H1 (cell line): ENCODE data around the gene BRD8. TPM values are rescaled to one million over a fixed set of nuclear protein-coding genes. Genes with fewer than 3 reads are reported as not detected.

Source experiments
- CTCF ChIA-PET: fragments of 300-600 bp; sonication (Branson Sonifier 250); formaldehyde crosslinking; loops from one replicate; lab custom pipeline; 2021; ENCODE audit not compliant: partially characterized antibody; lab: Charles Lee
- POLR2A ChIA-PET: fragments of 300-600 bp; sonication (Branson Sonifier 250); formaldehyde crosslinking; loops from one replicate; lab custom pipeline; 2021; ENCODE audit warnings: inconsistent platforms; ENCODE audit not compliant: partially characterized antibody; lab: Charles Lee
- DNase-seq, 2 experiments: peaks; one replicate each; pipeline versions ENCODE4 v3.0.0 to v3.0.0-alpha.2; 2010 to 2022; ENCODE audit warnings: low spot score in 2 of 2, low read depth in 1 of 2, mixed read lengths in 1 of 2
- FAIRE-seq: peaks from 2 replicates; lab custom pipeline; 2011; peaks lifted over from hg19 to GRCh38; lab: Jason Lieb, UNC
- H2AFZ ChIP-seq: 2 replicates; pipeline ENCODE4 v1.8.1; 2012; ENCODE audit warnings: low read length, inconsistent platforms
- H2AK5ac ChIP-seq: 2 replicates; pipeline ENCODE4 v1.6.1; 2013; ENCODE audit warnings: low read depth, low read length
- H2BK120ac ChIP-seq: replicated peaks from 2 replicates; pipeline ENCODE3; 2013; ENCODE audit warnings: low read depth, low read length, inconsistent platforms
- H2BK12ac ChIP-seq: 2 replicates; pipeline ENCODE4 v1.6.1; 2013; ENCODE audit warnings: low read depth, low read length
- H2BK15ac ChIP-seq: 2 replicates; pipeline ENCODE4 v1.6.1; 2013; ENCODE audit warnings: low read length
- H2BK20ac ChIP-seq: 2 replicates; pipeline ENCODE4 v1.6.1; 2013; ENCODE audit warnings: low read length
- H2BK5ac ChIP-seq: 2 replicates; pipeline ENCODE4 v1.6.1; 2013; ENCODE audit warnings: low read depth, low read length
- H3K14ac ChIP-seq: 2 replicates; pipeline ENCODE4 v1.6.1; 2013; ENCODE audit warnings: inconsistent platforms; ENCODE audit not compliant: insufficient read length
- H3K18ac ChIP-seq: 2 replicates; pipeline ENCODE4 v1.6.1; 2013; ENCODE audit warnings: low read length; ENCODE audit errors: extremely low read depth
- H3K23ac ChIP-seq: 2 replicates; pipeline ENCODE4 v1.6.1; 2013; ENCODE audit warnings: inconsistent platforms; ENCODE audit not compliant: insufficient read length
- H3K23me2 ChIP-seq: 2 replicates; pipeline ENCODE4 v1.6.1; 2013; ENCODE audit warnings: low read depth, low read length
- H3K27ac ChIP-seq: 2 replicates; pipeline ENCODE4 v1.6.1; 2011; ENCODE audit warnings: low read depth, low read length, inconsistent platforms
- H3K27me3 ChIP-seq, 4 experiments: replicated peaks in 1 of 4; 1 replicate in 1 of 4; 2 replicates in 3 of 4; pipeline versions ENCODE4 v1.6.1 to v1.8.1; 2011 to 2013; ENCODE audit warnings: low read length in 3 of 4, mild to moderate bottlenecking in 3 of 4, inconsistent platforms in 2 of 4, mixed read lengths in 2 of 4, moderate library complexity in 1 of 4; ENCODE audit not compliant: control insufficient read depth in 3 of 4, insufficient read depth in 3 of 4; ENCODE audit errors: extremely low read depth in 1 of 4
- H3K36me3 ChIP-seq, 4 experiments: 2 replicates each; pipeline versions ENCODE4 v1.6.1 to v1.8.1; 2011 to 2013; ENCODE audit warnings: mild to moderate bottlenecking in 4 of 4, low read length in 3 of 4, moderate library complexity in 2 of 4, control low read depth in 1 of 4, inconsistent platforms in 1 of 4; ENCODE audit not compliant: insufficient read depth in 4 of 4, control insufficient read depth in 2 of 4
- H3K4ac ChIP-seq: replicated peaks from 2 replicates; pipeline ENCODE3; 2013; ENCODE audit warnings: low read length, low read depth, mixed read lengths, inconsistent platforms; ENCODE audit not compliant: insufficient read length
- H3K4me1 ChIP-seq, 4 experiments: replicated peaks in 1 of 4; 1 replicate in 1 of 4; 2 replicates in 3 of 4; pipeline versions ENCODE4 v1.6.1 to v1.8.1; 2011 to 2013; ENCODE audit warnings: low read length in 3 of 4, inconsistent platforms in 2 of 4, mixed read lengths in 1 of 4; ENCODE audit not compliant: insufficient read depth in 4 of 4, control insufficient read depth in 3 of 4
- H3K4me2 ChIP-seq, 2 experiments: 2 replicates each; pipeline versions ENCODE4 v1.6.1 to v1.8.1; 2011 to 2013; ENCODE audit warnings: low read depth in 2 of 2, low read length in 2 of 2, control low read depth in 1 of 2, inconsistent platforms in 1 of 2, mild to moderate bottlenecking in 1 of 2; ENCODE audit not compliant: insufficient read depth in 1 of 2
- H3K4me3 ChIP-seq, 4 experiments: fragments of 200-600, 300-600 bp in 1 of 4; sonication (generic), shearing (Covaris generic), sonication (Bioruptor Twin) in 1 of 4; 2 replicates each; pipeline versions ENCODE4 v1.5.1 to v1.8.1; 2011 to 2016; ENCODE audit warnings: low read length in 4 of 4, low read depth in 3 of 4, control low read depth in 2 of 4, inconsistent platforms in 2 of 4, mild to moderate bottlenecking in 2 of 4, mixed read lengths in 1 of 4, moderate library complexity in 1 of 4; ENCODE audit not compliant: insufficient read depth in 2 of 4; ENCODE audit errors: extremely low read depth in 1 of 4
- H3K56ac ChIP-seq: replicated peaks from 2 replicates; pipeline ENCODE3; 2013; ENCODE audit warnings: low read depth, mild to moderate bottlenecking, mixed read lengths, low read length, inconsistent platforms; ENCODE audit not compliant: insufficient read length
- H3K79me1 ChIP-seq: 2 replicates; pipeline ENCODE4 v1.6.1; 2013; ENCODE audit warnings: low read depth, low read length, control low read depth
- H3K79me2 ChIP-seq, 2 experiments: 2 replicates each; pipeline versions ENCODE4 v1.6.1 to v1.8.1; 2012 to 2013; ENCODE audit warnings: low read length in 2 of 2, mild to moderate bottlenecking in 2 of 2, inconsistent platforms in 1 of 2; ENCODE audit not compliant: insufficient read depth in 2 of 2, control insufficient read depth in 1 of 2
- H3K9ac ChIP-seq, 4 experiments: replicated peaks in 1 of 4; 1 replicate in 1 of 4; 2 replicates in 3 of 4; pipeline versions ENCODE4 v1.6.1 to v1.8.1; 2011 to 2013; ENCODE audit warnings: low read depth in 3 of 4, low read length in 3 of 4, control low read depth in 2 of 4, mild to moderate bottlenecking in 2 of 4, moderate library complexity in 2 of 4, inconsistent platforms in 1 of 4; ENCODE audit errors: extremely low read depth in 1 of 4
- H3K9me3 ChIP-seq, 2 experiments: 2 replicates each; pipeline versions ENCODE4 v1.6.1 to v1.8.1; 2012 to 2013; ENCODE audit warnings: mild to moderate bottlenecking in 2 of 2, moderate library complexity in 2 of 2, control low read depth in 1 of 2, inconsistent platforms in 1 of 2, low read depth in 1 of 2, low read length in 1 of 2, mixed read lengths in 1 of 2; ENCODE audit not compliant: insufficient read depth in 2 of 2
- H4K20me1 ChIP-seq, 2 experiments: replicated peaks in 1 of 2; 2 replicates each; pipeline versions ENCODE3 to v1.8.1; 2011 to 2013; ENCODE audit warnings: inconsistent platforms in 2 of 2, low read length in 2 of 2, mild to moderate bottlenecking in 1 of 2; ENCODE audit not compliant: insufficient read depth in 2 of 2, control insufficient read depth in 1 of 2
- H4K5ac ChIP-seq: 2 replicates; pipeline ENCODE4 v1.6.1; 2013; ENCODE audit warnings: low read length, low read depth, mixed read lengths, inconsistent platforms; ENCODE audit not compliant: insufficient read length
- H4K8ac ChIP-seq: 2 replicates; pipeline ENCODE4 v1.8.0; 2013; ENCODE audit warnings: mild to moderate bottlenecking, moderate library complexity, low read length, inconsistent platforms; ENCODE audit not compliant: insufficient read depth; ENCODE audit errors: extremely low read depth
- H4K91ac ChIP-seq: replicated peaks from 2 replicates; pipeline ENCODE3; 2013; ENCODE audit warnings: low read length, mixed read lengths, inconsistent platforms; ENCODE audit not compliant: insufficient read length
- ASH2L ChIP-seq: fragments of 200-600, 300-600 bp; sonication (generic); IDR thresholded peaks from one replicate; pipeline ENCODE4 v1.7.1; 2017; ENCODE audit warnings: low read length
- BCL11A ChIP-seq, 2 experiments: IDR thresholded peaks; one replicate each; pipeline ENCODE4 v1.6.1; 2011; ENCODE audit warnings: low read depth in 2 of 2, low read length in 2 of 2, mild to moderate bottlenecking in 2 of 2
- CBX5 ChIP-seq: fragments of 300-800, 300-1000 bp; sonication (generic); IDR thresholded peaks from 2 replicates; pipeline ENCODE4 v1.7.1; 2016; ENCODE audit warnings: antibody characterized with exemption, low read length, low read depth
- CBX8 ChIP-seq: fragments of 300-800, 300-1000 bp; sonication (generic); IDR thresholded peaks from 2 replicates; pipeline ENCODE4 v1.7.1; 2016; ENCODE audit warnings: low read depth, low read length, borderline replicate concordance
- CHD2 ChIP-seq: IDR thresholded peaks from 2 replicates; pipeline ENCODE4 v1.6.1; 2012; ENCODE audit warnings: low read length, improper control_type of control experiment
- CTBP2 ChIP-seq: IDR thresholded peaks from 2 replicates; pipeline ENCODE4 v1.7.0; 2011; ENCODE audit warnings: borderline replicate concordance, mild to moderate bottlenecking, moderate library complexity, mixed read lengths, low read length; ENCODE audit not compliant: insufficient read depth, insufficient read length
- EGR1 ChIP-seq: IDR thresholded peaks from 2 replicates; pipeline ENCODE4 v1.6.1; 2011; ENCODE audit warnings: low read depth, low read length, borderline replicate concordance
- GABPA ChIP-seq: IDR thresholded peaks from 2 replicates; pipeline ENCODE4 v1.6.1; 2011; ENCODE audit warnings: mild to moderate bottlenecking, low read length, moderate library complexity, borderline replicate concordance; ENCODE audit not compliant: insufficient read depth
- JUND ChIP-seq: IDR thresholded peaks from 2 replicates; pipeline ENCODE4 v1.6.1; 2011; ENCODE audit warnings: mild to moderate bottlenecking, improper control_type of control experiment, low read length
- KDM4A ChIP-seq: IDR thresholded peaks from one replicate; pipeline ENCODE4 v1.7.1; 2012; ENCODE audit warnings: low read depth, mild to moderate bottlenecking, moderate library complexity, low read length, inconsistent platforms; ENCODE audit not compliant: severe bottlenecking
- MAFK ChIP-seq: IDR thresholded peaks from 2 replicates; pipeline ENCODE4 v1.6.1; 2012; ENCODE audit warnings: low read depth, mild to moderate bottlenecking, improper control_type of control experiment, low read length
- NRF1 ChIP-seq: IDR thresholded peaks from 2 replicates; pipeline ENCODE4 v1.6.1; 2011; ENCODE audit warnings: mild to moderate bottlenecking, low read depth, low read length, improper control_type of control experiment
- RBBP5 ChIP-seq: IDR thresholded peaks from 2 replicates; pipeline ENCODE4 v1.7.1; 2012; ENCODE audit warnings: low read depth, mild to moderate bottlenecking, inconsistent platforms, low read length, moderate library complexity, borderline replicate concordance
- SP1 ChIP-seq: IDR thresholded peaks from 2 replicates; pipeline ENCODE4 v1.6.1; 2011; ENCODE audit warnings: low read depth, low read length
- SP4 ChIP-seq: IDR thresholded peaks from 2 replicates; pipeline ENCODE4 v1.6.1; 2012; ENCODE audit warnings: low read length, inconsistent platforms
- SUZ12 ChIP-seq: fragments of 200-600 bp; sonication (generic); IDR thresholded peaks from 2 replicates; pipeline ENCODE4 v1.6.1; 2012; ENCODE audit warnings: mild to moderate bottlenecking, inconsistent platforms, low read length, moderate library complexity, mixed read lengths
- WGBS, 2 experiments: shearing (Covaris generic) in 1 of 2; methylation state at CpG; one replicate each; pipeline versions ENCODE4 v1.1.6 to v1.1.7; 2013 to 2015; ENCODE audit warnings: low lambda C conversion rate in 2 of 2, mixed read lengths in 2 of 2, inconsistent platforms in 1 of 2, low coverage in 1 of 2, missing lambda C conversion rate in 1 of 2; ENCODE audit not compliant: insufficient replicate concordance in 2 of 2, insufficient coverage in 1 of 2, insufficient read length in 1 of 2; ENCODE audit errors: extremely low coverage in 1 of 2, missing lambda C conversion rate in 1 of 2; 5-methylcytosine and 5-hydroxymethylcytosine counted together
- polyA plus RNA-seq, 7 experiments: library from polyadenylated mRNA; depleted of rRNA in 3 of 7; stranded (reverse) in 5 of 7; unstranded in 2 of 7; fragments of >200 nt in 5 of 7; fragments of 200-250 nt in 2 of 7; gene quantifications; 1 replicate in 5 of 7; 2 replicates in 1 of 7; 4 replicates in 1 of 7; pipeline versions ENCODE4 v1.2.1 to v1.2.3, GENCODE V29; 2011 to 2013; ENCODE audit warnings: missing spikeins in 2 of 7, mixed read lengths in 2 of 7
- total RNA-seq: library from RNA; stranded (reverse); fragmentation: NEBNext Ultra II Directional; extraction: Animal tissue kit (Norgen Biotek cat#: 25700); gene quantifications from 2 replicates; pipeline ENCODE4 v1.2.1, GENCODE V29; 2021

Gene BRD8
- total and polyA plus RNA-seq, 2 of the 8 experiments (the other 6 are each of a cell fraction or from before 2014, with no cell fraction given): 37.8 to 75.8 TPM

DNA sequence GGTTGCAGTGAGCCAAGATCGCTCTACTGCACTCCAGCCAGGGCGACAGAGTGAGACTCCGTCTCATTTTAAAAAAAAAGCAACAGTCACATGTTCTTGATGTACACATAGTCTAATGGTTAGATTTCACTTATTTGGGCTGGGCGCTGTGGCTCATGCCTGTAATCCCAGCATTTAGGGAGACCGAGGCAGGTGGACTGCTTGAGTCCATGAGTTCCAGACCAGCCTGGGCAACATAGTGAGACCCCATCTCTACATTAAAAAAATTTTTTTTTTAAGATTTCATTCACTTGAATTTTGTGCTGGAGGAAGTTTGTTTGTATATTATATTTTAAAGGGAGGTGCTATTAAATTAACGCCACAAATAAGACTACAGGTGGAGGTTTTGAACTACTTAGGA is 72.7 kb downstream of the BRD8 start:
- no peak overlapping the region for H4K5ac ChIP-seq
- POLR2A ChIA-PET: no interaction called here
- H2BK15ac ChIP-seq: no peak overlapping the region
- no peak overlapping the region for H2BK120ac ChIP-seq
- no peaks in the 10 kb centered on the region for H3K79me2 ChIP-seq
- WGBS, 2 experiments: 93% methylated on average over 6 of the region's 6 CpGs; no CpG with 5 or more reads in 1 of the 2 experiments
- CTCF ChIA-PET: interaction anchor here (3.5 to 3.7 kb wide), 2 partner anchors 23 to 28 kb away, joined by 20 to 23 read pairs; partner anchors contain the start of gene WNT8A
- H3K4me3 ChIP-seq: no peak overlapping the region
- no peaks in the 10 kb centered on the region for H3K79me1 ChIP-seq
- no peak overlapping the region for H3K18ac ChIP-seq
- FAIRE-seq (no peak), DNase-seq (no peak)
- no peak overlapping the region for H3K56ac ChIP-seq
- no peak overlapping the region for H3K4me2 ChIP-seq
- H2BK20ac ChIP-seq: no peak overlapping the region
- no peak overlapping the region for H3K27ac ChIP-seq
- H2BK5ac ChIP-seq: no peak overlapping the region
- H3K9ac ChIP-seq: no peak overlapping the region
- no peaks in the 10 kb centered on the region for H3K9me3 ChIP-seq
- H3K4ac ChIP-seq: no peak overlapping the region
- TF ChIP-seq CHD2: no peak
- no peak for TF ChIP-seq EGR1
- TF ChIP-seq SP1: no peak
- no peak for TF ChIP-seq JUND
- no peak for TF ChIP-seq NRF1
- TF ChIP-seq SP4: no peak
- no peak for TF ChIP-seq SUZ12
- TF ChIP-seq CBX5: no peak
- TF ChIP-seq KDM4A: no peak
- TF ChIP-seq BCL11A (IDR thresholded peaks at IDR 0.05; ENCODE audit: low read depth in 2 of 2, low read length in 2 of 2): no peak
- no peak for TF ChIP-seq ASH2L
- TF ChIP-seq RBBP5: no peak
- TF ChIP-seq GABPA: no peak
- TF ChIP-seq CTBP2: no peak
- TF ChIP-seq CBX8: no peak
- no peak for TF ChIP-seq MAFK
- peaks cover 4 to 15% (median 5%) of the 10 kb centered on the region in 4 experiments; a peak in 6 of 7 replicates for H3K4me1 ChIP-seq
- H4K91ac ChIP-seq: no peak overlapping the region
- no peak overlapping the region for H4K8ac ChIP-seq
- peaks cover 0 to 7% (median 1%) of the 10 kb centered on the region in 4 experiments; a peak in 4 of 7 replicates for H3K27me3 ChIP-seq
- no peak overlapping the region for H3K23ac ChIP-seq
- H2AK5ac ChIP-seq: no peak overlapping the region
- H2AFZ ChIP-seq: no peak overlapping the region
- no peaks in the 10 kb centered on the region for H3K23me2 ChIP-seq
- H3K36me3 ChIP-seq: no peaks in the 10 kb centered on the region
- no peak overlapping the region for H2BK12ac ChIP-seq
- H3K14ac ChIP-seq: no peak overlapping the region
- H4K20me1 ChIP-seq: no peaks in the 10 kb centered on the region
